CD4-positive, alpha-beta T cell treated with Interleukin-10 for 1 hour (primary cell): ENCODE data around the gene WFIKKN1.
A peak's percentile ranks its signal among the peaks of the same experiment; 100 is the strongest.
"Not testable (repeated sequence)": the region's sequence is repeated elsewhere in the genome, so short reads cannot be mapped to it uniquely, and the experiment has no call there.

ENCODE experiments used
- DNase-seq: peaks from one replicate; pipeline ENCODE4 v3.0.0-alpha.2; 2020

Gene WFIKKN1

GRCh38 chr16:595942-596735, 34.6 kb upstream of the WFIKKN1 start:
- DNase-seq = no peak

GRCh38 chr16:596736-597060, 34.1 kb upstream of the WFIKKN1 start:
- no peak for DNase-seq

GRCh38 chr16:597655-598054, 33.1 kb upstream of the WFIKKN1 start:
- DNase-seq = not testable (repeated sequence)

- DNase-seq = no peak
Observed at GRCh38 chr16:598823-599739, 31.7 kb upstream of the WFIKKN1 start.

- DNase-seq = no peak
Observed at GRCh38 chr16:600781-601180, 30.0 kb upstream of the WFIKKN1 start.

GRCh38 chr16:603933-604332, 26.9 kb upstream of the WFIKKN1 start:
- no peak for DNase-seq

GRCh38 chr16:606656-607307, 24.0 kb upstream of the WFIKKN1 start:
- DNase-seq = no peak

- DNase-seq = no peak
Observed at GRCh38 chr16:608019-608418, 22.8 kb upstream of the WFIKKN1 start.

GRCh38 chr16:609316-609715, 21.5 kb upstream of the WFIKKN1 start:
- no peak for DNase-seq

GRCh38 chr16:609984-610383, 20.8 kb upstream of the WFIKKN1 start:
- no peak for DNase-seq

GRCh38 chr16:610513-611381, 20.0 kb upstream of the WFIKKN1 start:
- peak; percentile 63 for DNase-seq

GRCh38 chr16:615122-615521, 15.7 kb upstream of the WFIKKN1 start:
- DNase-seq = no peak

- DNase-seq = no peak
Observed at GRCh38 chr16:616733-617586, 13.8 kb upstream of the WFIKKN1 start.

GRCh38 chr16:617855-618254, 12.9 kb upstream of the WFIKKN1 start:
- DNase-seq = no peak

- no peak for DNase-seq
Observed at GRCh38 chr16:619476-620100, 11.2 kb upstream of the WFIKKN1 start.

- DNase-seq = no peak
Observed at GRCh38 chr16:620700-621525, 9.9 kb upstream of the WFIKKN1 start.

- no peak for DNase-seq
Observed at GRCh38 chr16:621526-622105, 9.2 kb upstream of the WFIKKN1 start.

GRCh38 chr16:622920-623280, 7.9 kb upstream of the WFIKKN1 start:
- no peak for DNase-seq

- DNase-seq = no peak
Observed at GRCh38 chr16:624526-625070, 6.2 kb upstream of the WFIKKN1 start.
